Left hindlimb (tissue), 1 donor: Measurements from ENCODE around the gene MLPH.

Source experiments
- DNase-seq: peaks from one replicate; pipeline ENCODE4 v3.0.0-alpha.2; 2018

Gene MLPH

DNA sequence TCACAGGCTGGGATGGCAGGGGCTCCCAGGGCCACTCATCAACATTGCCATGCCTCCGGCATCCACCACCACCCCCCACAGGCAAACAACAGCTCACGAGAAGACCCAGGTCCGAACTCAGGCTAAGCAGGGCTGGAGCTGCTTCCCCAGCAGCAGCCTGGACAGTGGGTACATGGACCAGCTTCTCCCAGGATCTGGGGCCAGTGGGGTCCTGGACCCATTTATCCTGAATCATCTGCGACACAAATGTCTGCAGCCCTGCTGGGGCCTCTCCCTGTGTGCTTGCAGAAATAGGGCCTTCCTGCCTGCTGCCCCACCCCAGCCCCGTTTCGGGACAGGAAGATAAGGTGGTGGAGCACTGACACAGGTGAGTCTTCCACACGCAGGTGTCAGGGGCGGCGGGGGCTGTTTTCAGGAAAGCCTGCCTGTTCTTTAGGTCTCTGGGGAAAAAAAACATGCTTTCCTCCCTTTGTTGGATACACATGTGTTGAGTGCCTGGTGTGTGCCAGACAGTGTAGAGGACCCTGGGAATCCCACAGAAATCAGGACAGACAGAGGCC, 83.8 kb downstream of the MLPH start:
- DNase-seq, result peak; percentile 8

DNA sequence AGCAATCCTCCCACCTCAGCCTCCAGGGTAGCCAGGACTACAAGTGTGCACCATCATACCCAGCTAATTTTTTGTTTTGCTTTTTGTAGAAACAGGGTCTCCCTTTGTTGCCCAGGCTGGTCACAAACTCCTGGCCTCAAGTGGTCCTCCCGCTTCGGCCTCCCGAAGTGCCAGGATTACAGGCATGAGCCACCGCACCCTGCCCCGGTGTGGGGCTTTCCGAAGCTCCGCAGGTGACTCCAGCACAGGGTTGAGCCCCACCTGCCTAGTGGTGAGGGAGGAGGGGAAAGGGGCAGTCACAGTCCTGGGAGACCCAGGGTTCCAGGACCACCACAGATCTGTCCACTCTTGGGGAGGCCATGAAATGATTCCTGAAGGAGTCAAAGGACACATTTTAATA, 84.5 kb downstream of the MLPH start:
- DNase-seq, result no peak

GRCh38 chr2:237572021-237572741, 85.1 kb downstream of the MLPH start:
- peak; percentile 91 for DNase-seq

- DNase-seq, result no peak
Observed at GRCh38 chr2:237572742-237573101, 85.7 kb downstream of the MLPH start.

DNA sequence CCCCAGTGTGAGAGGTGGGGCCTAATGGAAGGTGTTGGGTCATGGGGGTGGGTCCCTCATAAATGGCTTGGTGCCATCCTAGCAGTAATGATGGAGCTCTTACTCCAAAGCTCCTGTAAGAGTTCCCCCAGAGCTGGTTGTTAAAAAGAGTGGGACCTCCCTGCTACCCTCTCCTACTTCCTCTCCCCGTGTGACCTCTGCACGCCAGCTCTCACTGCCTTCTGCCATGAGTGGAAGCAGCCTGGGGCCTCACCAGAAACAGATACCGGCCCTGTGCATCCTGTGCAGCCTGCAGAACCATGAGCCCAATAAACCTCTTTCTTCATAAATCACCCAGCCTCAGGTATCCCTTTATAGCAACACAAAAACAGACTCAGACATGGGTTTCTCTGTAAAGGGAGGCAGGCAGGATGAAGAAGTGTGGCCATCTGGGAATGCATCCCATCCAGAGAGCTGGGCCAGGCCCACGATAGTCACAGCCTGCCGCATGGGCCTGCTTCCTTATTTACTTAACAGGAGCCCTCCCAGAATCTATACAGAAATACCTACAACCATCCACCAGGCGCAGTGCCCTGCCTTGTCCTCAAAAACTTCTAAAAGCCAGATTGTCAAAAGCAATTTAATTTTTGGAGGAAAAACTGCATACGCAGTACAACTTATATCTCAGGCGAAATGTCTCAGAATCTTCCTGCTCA, 86.8 kb downstream of the MLPH start:
- DNase-seq, result peak; percentile 5

GRCh38 chr2:237574467-237574866, 87.4 kb downstream of the MLPH start:
- DNase-seq, result peak; percentile 23

GRCh38 chr2:237574894-237575868, 88.1 kb downstream of the MLPH start:
- DNase-seq, result peak; percentile 42

DNA sequence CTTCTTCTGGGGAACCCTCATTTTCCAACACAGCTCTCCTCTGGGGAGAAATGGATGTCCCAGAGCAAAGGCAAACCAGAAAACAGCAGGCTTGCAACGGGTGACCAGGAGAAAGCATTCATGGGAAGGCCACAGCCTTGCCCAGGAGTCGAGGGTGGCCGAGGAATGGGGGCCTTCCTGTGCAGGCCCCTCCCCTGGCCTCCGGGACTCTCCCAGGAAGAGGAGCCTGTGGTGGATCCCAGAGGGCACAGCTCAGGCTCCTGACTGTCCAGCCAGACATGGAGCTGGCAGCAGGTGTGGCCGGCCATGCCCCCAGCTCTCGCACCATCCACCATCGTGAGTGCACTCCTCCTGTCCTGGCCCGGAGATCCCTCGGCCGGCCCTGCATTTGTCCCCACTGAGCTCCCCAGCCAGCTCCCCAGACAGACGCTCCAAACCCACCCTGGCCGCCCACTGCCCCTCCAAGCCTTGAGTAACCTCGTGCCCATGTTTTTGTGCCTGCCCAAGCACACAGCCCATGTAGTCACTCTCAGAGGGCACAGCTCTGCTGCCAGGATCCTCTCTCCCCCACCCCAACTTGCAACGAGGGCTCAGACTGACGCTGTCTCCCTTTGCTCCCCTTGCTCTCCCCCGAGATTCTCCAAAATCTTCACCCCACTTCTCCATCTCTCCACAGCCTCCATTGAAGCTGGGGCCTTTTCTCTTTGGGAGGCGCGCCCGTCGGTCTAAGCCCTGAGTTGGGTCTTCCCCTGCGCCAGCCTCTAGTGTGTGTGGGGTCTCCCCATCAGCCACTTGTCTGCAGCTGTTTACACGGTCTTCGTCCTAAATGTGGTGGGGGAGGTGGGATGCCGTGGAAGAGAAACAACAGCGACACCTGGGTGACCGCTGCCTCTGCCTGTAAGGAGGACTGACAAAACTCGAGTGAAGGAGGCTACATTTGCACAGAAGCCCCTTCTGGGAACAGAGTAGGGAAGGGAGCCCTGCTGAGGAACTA, 89.1 kb downstream of the MLPH start:
- DNase-seq, result peak; percentile 25

DNA sequence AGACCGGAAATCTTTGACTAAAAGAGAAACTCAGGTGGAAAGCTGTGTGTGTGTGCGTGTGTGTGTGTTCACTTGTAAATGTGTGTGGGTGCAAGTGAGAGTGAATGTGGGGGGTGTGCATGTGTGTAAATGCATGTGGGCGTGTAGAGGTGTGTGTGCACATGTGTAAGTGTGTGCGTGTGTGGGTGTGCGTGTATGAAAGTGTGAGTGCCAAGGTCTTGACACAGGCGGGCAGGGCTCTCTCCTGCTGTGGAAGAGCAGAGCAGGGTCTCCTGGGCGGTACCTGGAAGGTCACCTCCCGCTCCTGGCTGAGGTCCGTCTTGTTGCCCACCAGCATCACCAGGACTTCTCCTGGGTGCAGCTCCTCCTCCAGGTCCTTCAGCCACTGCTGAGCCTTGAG, 89.9 kb downstream of the MLPH start:
- peak; percentile 11 for DNase-seq

DNA sequence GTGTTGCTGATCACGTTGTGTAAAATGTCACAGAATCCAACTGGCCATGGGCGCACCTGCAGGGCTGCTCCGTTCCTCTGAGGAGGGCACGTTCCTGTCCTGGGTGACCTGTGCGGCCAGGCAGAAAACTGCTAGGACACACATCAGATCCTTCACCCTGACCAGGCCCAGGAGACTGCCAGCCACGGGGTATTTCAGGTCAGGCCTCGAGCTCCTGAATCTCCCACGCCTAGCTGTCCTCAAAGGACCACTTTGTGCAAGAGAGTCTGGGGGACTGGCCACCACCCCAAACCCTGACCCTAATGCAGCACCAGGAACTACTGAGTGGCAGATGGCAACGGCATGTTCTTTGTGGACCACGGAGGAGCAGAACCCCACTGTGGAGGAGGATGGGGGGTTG, 90.4 kb downstream of the MLPH start:
- no peak for DNase-seq

- no peak for DNase-seq
Observed at GRCh38 chr2:237577956-237578870, 91.2 kb downstream of the MLPH start.

DNA sequence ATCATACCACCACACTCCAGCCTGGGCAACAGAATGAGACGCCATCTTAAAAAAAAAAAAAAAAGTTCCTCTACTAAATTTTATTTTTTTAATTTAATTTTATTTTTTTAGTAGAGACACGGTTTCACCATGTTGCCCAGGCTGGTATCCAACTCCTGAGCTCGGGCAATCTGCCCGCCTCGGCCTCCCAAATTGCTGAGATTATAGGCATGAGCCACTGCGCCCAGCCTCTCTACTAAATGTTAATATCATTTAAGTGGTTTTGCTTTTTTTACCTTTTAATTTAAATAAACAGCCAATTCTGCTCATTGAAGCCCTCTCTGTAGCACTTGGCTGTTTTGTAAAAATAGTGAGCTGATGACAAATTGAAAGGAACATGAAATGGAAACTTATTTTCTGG, 94.3 kb downstream of the MLPH start:
- no peak for DNase-seq

DNA sequence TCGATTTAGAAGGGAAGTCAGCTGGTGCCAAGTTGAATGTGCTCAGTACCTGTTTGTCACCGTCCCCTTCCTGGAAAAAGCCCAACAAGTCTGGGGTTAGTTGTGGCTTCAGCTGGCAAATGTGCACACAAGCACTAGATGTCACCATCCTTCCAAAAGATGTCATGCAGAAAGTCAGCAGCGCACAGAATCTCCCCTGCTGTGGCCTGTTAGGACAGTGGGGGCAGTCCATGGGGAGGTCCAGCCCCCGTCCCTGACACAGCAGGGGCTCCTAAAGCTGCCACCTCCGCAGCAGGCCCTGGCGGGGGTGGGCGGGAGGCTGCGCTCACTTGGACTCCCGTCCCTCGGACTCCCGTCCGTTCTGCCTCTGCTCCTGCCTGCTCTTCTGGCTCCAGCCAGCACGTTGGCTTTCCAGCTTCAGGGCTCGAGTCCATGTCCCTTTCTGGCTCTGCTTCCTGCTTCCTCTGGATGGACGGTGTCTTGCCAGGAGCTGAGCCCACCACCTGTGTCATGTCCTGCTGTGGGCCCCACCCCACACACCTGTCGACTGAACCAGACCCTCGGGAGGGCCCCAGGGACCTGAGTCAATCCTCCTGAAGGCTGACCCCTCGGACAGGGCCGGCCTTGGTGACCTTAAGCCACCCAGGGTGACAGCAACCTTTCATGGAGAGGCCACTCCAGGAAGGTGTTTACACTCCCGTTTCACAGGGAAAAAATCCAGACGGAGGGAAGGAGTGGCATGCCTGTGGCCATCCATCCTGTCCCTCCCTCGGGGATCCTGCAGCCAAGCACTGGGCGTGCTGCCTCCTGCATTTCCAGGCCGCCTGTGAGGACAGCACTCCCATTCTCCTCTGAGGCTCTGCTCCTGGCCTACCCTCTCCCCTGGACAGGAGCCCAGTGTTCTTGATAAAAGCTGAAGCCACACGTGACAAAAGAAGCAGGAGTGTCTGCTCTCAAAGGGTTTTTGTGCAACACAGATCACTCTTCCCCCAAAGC, 95.0 kb downstream of the MLPH start:
- DNase-seq, result peak; percentile 74

DNA sequence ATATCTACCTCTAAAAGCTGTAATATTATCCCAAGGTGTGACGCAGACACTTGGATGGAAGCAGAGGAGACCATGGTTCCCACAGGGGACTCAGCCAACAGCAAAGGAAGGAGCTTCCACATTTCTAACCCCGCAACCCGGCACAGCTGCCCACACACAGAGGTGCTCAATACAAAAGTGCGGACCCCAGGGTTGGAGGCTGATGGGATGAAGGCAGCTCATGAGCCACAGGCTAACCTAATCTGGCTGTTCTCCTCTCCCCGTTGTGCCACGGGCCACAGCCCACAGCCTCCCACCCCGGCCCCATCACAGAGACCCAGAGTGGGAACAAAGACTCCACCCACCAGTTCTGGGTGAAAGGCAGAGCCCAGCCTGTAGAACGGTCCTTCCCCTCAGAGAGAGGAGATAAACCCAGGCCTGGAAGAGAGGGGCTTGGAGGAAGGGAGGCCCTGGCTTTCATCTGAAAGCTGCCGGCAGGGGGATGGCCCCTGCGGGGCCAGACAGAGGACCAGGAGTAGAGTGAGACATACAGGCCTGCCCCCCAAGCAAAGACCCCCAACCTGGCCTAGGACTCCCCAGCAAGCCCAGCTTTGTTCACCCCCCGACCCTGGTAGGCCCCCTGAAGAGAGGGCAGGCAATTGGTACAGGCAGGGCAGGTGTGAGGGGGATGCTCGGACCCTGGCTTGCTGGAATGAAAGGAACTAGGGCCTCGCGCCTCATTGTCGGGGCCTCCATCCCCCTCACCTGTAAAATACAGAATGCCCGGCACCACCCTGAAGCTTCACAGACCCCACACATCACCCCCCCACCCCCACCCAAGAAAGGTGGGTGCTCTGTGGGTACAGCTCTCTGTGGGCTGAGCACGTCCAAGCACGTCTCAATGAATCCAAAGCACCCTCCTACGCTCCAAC, 96.6 kb downstream of the MLPH start:
- DNase-seq, result no peak

- no peak for DNase-seq
Observed at GRCh38 chr2:237585590-237586221, 98.7 kb downstream of the MLPH start.

DNA sequence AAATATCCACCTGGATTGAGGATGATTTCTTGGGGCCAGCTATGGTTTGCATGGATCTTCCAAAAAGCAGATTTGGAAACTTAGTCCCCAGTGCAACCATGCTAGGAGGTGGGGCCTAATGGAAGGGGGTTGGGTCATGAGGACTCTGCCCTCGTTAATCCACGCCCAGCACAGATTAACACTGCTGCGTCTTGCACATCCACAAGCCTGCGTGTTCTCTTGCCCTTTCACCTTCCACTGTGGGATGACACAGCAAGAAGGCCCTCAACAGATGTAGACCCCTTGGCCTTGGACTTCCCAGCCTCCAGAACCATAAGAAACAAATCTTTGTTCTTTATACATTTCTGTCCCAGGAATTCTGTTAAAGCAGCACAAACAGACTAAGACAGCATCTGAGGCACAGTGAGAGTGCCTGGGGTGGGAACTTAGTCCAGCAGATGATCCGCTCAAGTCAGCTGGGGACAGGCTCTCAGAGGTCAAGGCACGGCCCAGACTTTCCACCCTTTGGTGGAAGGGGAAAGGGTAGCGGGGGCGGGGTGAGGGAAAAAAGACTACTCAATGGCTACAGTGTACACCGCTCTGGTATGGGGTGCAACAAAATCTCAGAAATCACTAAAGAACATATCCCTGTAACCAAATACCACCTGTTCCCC, 101.1 kb downstream of the MLPH start:
- no peak for DNase-seq
